Ectodermal cell (in vitro differentiated cells): ENCODE measurements around the gene MRPS26.
"Not testable (repeated sequence)": the region's sequence is repeated elsewhere in the genome, so short reads cannot be mapped to it uniquely, and the experiment has no call there.

ENCODE experiments used
- H3K27ac ChIP-seq: 2 replicates; pipeline ENCODE4 v1.7.0; 2013; ENCODE audit warnings: mild to moderate bottlenecking, low read depth, low read length; ENCODE audit not compliant: insufficient read depth, poor library complexity, severe bottlenecking
- H3K27me3 ChIP-seq: 2 replicates; pipeline ENCODE4 v1.7.0; 2013; ENCODE audit warnings: mild to moderate bottlenecking, low read length; ENCODE audit not compliant: insufficient read depth, control insufficient read depth, poor library complexity, severe bottlenecking
- H3K36me3 ChIP-seq: one replicate; pipeline ENCODE4 v1.7.0; 2013; ENCODE audit warnings: low read length; ENCODE audit not compliant: control insufficient read depth, insufficient read depth
- H3K4me1 ChIP-seq: one replicate; pipeline ENCODE4 v1.7.0; 2013; ENCODE audit warnings: low read length; ENCODE audit not compliant: control insufficient read depth, insufficient read depth
- H3K4me3 ChIP-seq: 2 replicates; pipeline ENCODE4 v1.7.0; 2013; ENCODE audit warnings: low read depth, low read length, control low read depth; ENCODE audit not compliant: insufficient read depth
- H3K9me3 ChIP-seq: 2 replicates; pipeline ENCODE4 v1.7.0; 2013; ENCODE audit warnings: mild to moderate bottlenecking, low read length, moderate library complexity; ENCODE audit not compliant: control insufficient read depth
- WGBS, 2 experiments: methylation state at CpG; one replicate each; pipeline ENCODE4 v1.1.7; 2013; ENCODE audit warnings: missing lambda C conversion rate in 2 of 2; 5-methylcytosine and 5-hydroxymethylcytosine counted together

The MRPS26 gene

GRCh38 chr20:3021327-3021726 is 24.5 kb upstream of the MRPS26 start:
- WGBS, 2 experiments = 93 to 95% methylated on average over 4 of the region's 4 CpGs
- Histone ChIP-seq H3K4me1 (no peaks in the 10 kb centered on the region), H3K4me3 (no peak overlapping the region), H3K27ac (no peak overlapping the region), H3K36me3 (peaks cover 46% of the 10 kb centered on the region), H3K27me3 (no peaks in the 10 kb centered on the region), H3K9me3 (no peaks in the 10 kb centered on the region)

- H3K27ac ChIP-seq = no peak overlapping the region
- 95 to 96% methylated on average over 5 of the region's 5 CpGs for WGBS, 2 experiments
- no peak overlapping the region for H3K4me3 ChIP-seq
- no peaks in the 10 kb centered on the region for H3K27me3 ChIP-seq
- H3K9me3 ChIP-seq = no peaks in the 10 kb centered on the region
- H3K4me1 ChIP-seq = no peaks in the 10 kb centered on the region
- peaks cover 51% of the 10 kb centered on the region for H3K36me3 ChIP-seq
Measured at GRCh38 chr20:3021777-3022176, 24.1 kb upstream of the MRPS26 start.

GRCh38 chr20:3022559-3023490 is 23.0 kb upstream of the MRPS26 start:
- H3K4me1 ChIP-seq, H3K9me3 ChIP-seq, H3K27ac ChIP-seq, H3K27me3 ChIP-seq, H3K4me3 ChIP-seq: not testable (repeated sequence)
- H3K36me3 ChIP-seq = peaks cover 52% of the 10 kb centered on the region
- WGBS, 2 experiments = 96 to 97% methylated on average over 20 of the region's 20 CpGs

- H3K27me3 ChIP-seq = no peaks in the 10 kb centered on the region
- 80 to 95% methylated on average over 2 of the region's 2 CpGs for WGBS, 2 experiments
- H3K4me1 ChIP-seq = no peaks in the 10 kb centered on the region
- H3K9me3 ChIP-seq = no peaks in the 10 kb centered on the region
- H3K27ac ChIP-seq = no peak overlapping the region
- H3K4me3 ChIP-seq = no peak overlapping the region
- peaks cover 32% of the 10 kb centered on the region for H3K36me3 ChIP-seq
Measured at GRCh38 chr20:3027987-3028386, 17.9 kb upstream of the MRPS26 start.

GRCh38 chr20:3031524-3032147 is 14.2 kb upstream of the MRPS26 start:
- WGBS, 2 experiments = 90 to 95% methylated on average over 1 to 2 of the region's 3 CpGs
- Histone ChIP-seq H3K27ac (no peak overlapping the region), H3K27me3 (no peaks in the 10 kb centered on the region), H3K36me3 (peaks cover 26% of the 10 kb centered on the region), H3K4me1 (no peaks in the 10 kb centered on the region), H3K4me3 (no peak overlapping the region), H3K9me3 (no peaks in the 10 kb centered on the region)

- 94 to 95% methylated on average over 8 of the region's 8 CpGs for WGBS, 2 experiments
- H3K4me3 ChIP-seq = no peak overlapping the region
- no peaks in the 10 kb centered on the region for H3K27me3 ChIP-seq
- H3K27ac ChIP-seq = no peak overlapping the region
- H3K9me3 ChIP-seq = no peaks in the 10 kb centered on the region
- no peaks in the 10 kb centered on the region for H3K4me1 ChIP-seq
- H3K36me3 ChIP-seq = peaks cover 24% of the 10 kb centered on the region
Measured at GRCh38 chr20:3032624-3033023, 13.2 kb upstream of the MRPS26 start.

GRCh38 chr20:3037654-3038053 is 8.2 kb upstream of the MRPS26 start:
- Histone ChIP-seq H3K27me3 (no peaks in the 10 kb centered on the region), H3K9me3 (no peaks in the 10 kb centered on the region), H3K27ac (no peak overlapping the region), H3K36me3 (peaks cover 23% of the 10 kb centered on the region), H3K4me1 (no peaks in the 10 kb centered on the region), H3K4me3 (no peak overlapping the region)
- WGBS, 2 experiments = 91 to 95% methylated on average over 3 of the region's 3 CpGs

GRCh38 chr20:3038454-3038853 is 7.4 kb upstream of the MRPS26 start:
- H3K27ac ChIP-seq = no peak overlapping the region
- peaks cover 23% of the 10 kb centered on the region for H3K36me3 ChIP-seq
- no peaks in the 10 kb centered on the region for H3K27me3 ChIP-seq
- H3K9me3 ChIP-seq = no peaks in the 10 kb centered on the region
- H3K4me3 ChIP-seq = no peak overlapping the region
- H3K4me1 ChIP-seq = no peaks in the 10 kb centered on the region
- WGBS, 2 experiments = 84 to 92% methylated on average over 5 of the region's 5 CpGs

GRCh38 chr20:3039426-3039825 is 6.4 kb upstream of the MRPS26 start:
- no peaks in the 10 kb centered on the region for H3K9me3 ChIP-seq
- H3K4me3 ChIP-seq = no peak overlapping the region

GRCh38 chr20:3040086-3040485 is 5.8 kb upstream of the MRPS26 start:
- Histone ChIP-seq H3K4me3 (no peak overlapping the region), H3K9me3 (no peaks in the 10 kb centered on the region), H3K36me3 (peaks cover 23% of the 10 kb centered on the region), H3K27ac (no peak overlapping the region), H3K4me1 (no peaks in the 10 kb centered on the region), H3K27me3 (no peaks in the 10 kb centered on the region)
- WGBS, 2 experiments = 94 to 97% methylated on average over 8 of the region's 8 CpGs

More at GRCh38 chr20:3039426-3039825, 6.4 kb upstream of the MRPS26 start:
- H3K27me3 ChIP-seq = no peaks in the 10 kb centered on the region
- peaks cover 23% of the 10 kb centered on the region for H3K36me3 ChIP-seq
- WGBS, 2 experiments = 94% methylated on average over 4 of the region's 4 CpGs
- H3K4me1 ChIP-seq = no peaks in the 10 kb centered on the region
- H3K27ac ChIP-seq = no peak overlapping the region
